Keratinocyte (primary cell): ENCODE data around the gene CARMIL3. TPM values are rescaled to one million over a fixed set of nuclear protein-coding genes. Genes with fewer than 3 reads are reported as not detected.

Experiments used
- DNase-seq: peaks from one replicate; pipeline ENCODE4 v3.0.0-alpha.2; 2011; ENCODE audit warnings: low read depth, missing footprints, low spot score
- FAIRE-seq: peaks from 2 replicates; lab custom pipeline; 2011; peaks lifted over from hg19 to GRCh38; lab: Jason Lieb, UNC
- H2AFZ ChIP-seq: 2 replicates; pipeline ENCODE4 v1.6.0; 2012; ENCODE audit warnings: low read length, control low read depth, inconsistent platforms; ENCODE audit not compliant: control insufficient read depth
- H3K27ac ChIP-seq: 2 replicates; pipeline ENCODE4 v1.5.1; 2011; ENCODE audit warnings: low read length; ENCODE audit not compliant: control insufficient read depth, insufficient read depth
- H3K27me3 ChIP-seq: 3 replicates; pipeline ENCODE4 v1.6.0; 2011; ENCODE audit warnings: low read length; ENCODE audit not compliant: control insufficient read depth, insufficient read depth; ENCODE audit errors: extremely low read depth
- H3K36me3 ChIP-seq, 2 experiments: 2 replicates in 1 of 2; 3 replicates in 1 of 2; pipeline ENCODE4 v1.5.1; 2011; ENCODE audit warnings: low read length in 2 of 2, mild to moderate bottlenecking in 1 of 2; ENCODE audit not compliant: control insufficient read depth in 2 of 2, insufficient read depth in 2 of 2; ENCODE audit errors: extremely low read depth in 1 of 2
- H3K4me1 ChIP-seq: 3 replicates; pipeline ENCODE4 v1.5.1; 2011; ENCODE audit warnings: low read length; ENCODE audit not compliant: control insufficient read depth, insufficient read depth; ENCODE audit errors: extremely low read depth
- H3K4me2 ChIP-seq: 3 replicates; pipeline ENCODE4 v1.6.0; 2011; ENCODE audit warnings: low read depth, low read length; ENCODE audit not compliant: control insufficient read depth, insufficient read depth; ENCODE audit errors: extremely low read depth
- H3K4me3 ChIP-seq, 3 experiments: fragments of 200-600 bp in 1 of 3; sonication (generic) in 1 of 3; 2 replicates in 2 of 3; 3 replicates in 1 of 3; pipeline ENCODE4 v1.5.1; 2011 to 2016; ENCODE audit warnings: low read length in 3 of 3, mild to moderate bottlenecking in 3 of 3, control low read depth in 2 of 3, inconsistent platforms in 1 of 3, low read depth in 1 of 3, mixed read lengths in 1 of 3, mixed run types in 1 of 3, moderate library complexity in 1 of 3; ENCODE audit not compliant: control insufficient read depth in 2 of 3, insufficient read depth in 2 of 3; ENCODE audit errors: extremely low read depth in 1 of 3
- H3K79me2 ChIP-seq: 2 replicates; pipeline ENCODE4 v1.6.0; 2012; ENCODE audit warnings: low read length; ENCODE audit not compliant: control insufficient read depth, insufficient read depth
- H3K9ac ChIP-seq: 3 replicates; pipeline ENCODE4 v1.6.0; 2011; ENCODE audit warnings: low read length; ENCODE audit not compliant: control insufficient read depth, insufficient read depth; ENCODE audit errors: extremely low read depth
- H3K9me1 ChIP-seq: 3 replicates; pipeline ENCODE4 v1.6.0; 2011; ENCODE audit warnings: low read length; ENCODE audit not compliant: control insufficient read depth, insufficient read depth; ENCODE audit errors: extremely low read depth
- H3K9me3 ChIP-seq: 2 replicates; pipeline ENCODE4 v1.5.1; 2012; ENCODE audit warnings: low read depth, low read length; ENCODE audit not compliant: control insufficient read depth
- H4K20me1 ChIP-seq: 3 replicates; pipeline ENCODE4 v1.6.0; 2011; ENCODE audit warnings: low read length; ENCODE audit not compliant: control insufficient read depth, insufficient read depth; ENCODE audit errors: extremely low read depth
- EZH2 ChIP-seq: IDR thresholded peaks from one replicate; pipeline ENCODE4 v1.6.1; 2012; ENCODE audit warnings: inconsistent platforms, mild to moderate bottlenecking, low read length, moderate library complexity
- dilution Hi-C: fragments of 300-500 bp; cut with MboI; formaldehyde crosslinking; loops from one replicate; pipeline ENCODE4 v1.7.0; 2020; ENCODE audit warnings: low sequenced_read_pairs; ENCODE audit not compliant: extremely low pct_ligation_motif_present
- polyA plus RNA-seq, 5 experiments: library from polyadenylated mRNA; depleted of rRNA in 3 of 5; stranded (reverse) in 3 of 5; stranded (forward) in 1 of 5; unstranded in 1 of 5; fragments of >200 nt; gene quantifications; 1 replicate in 1 of 5; 2 replicates in 3 of 5; 3 replicates in 1 of 5; pipeline versions ENCODE4 v1.2.1 to v1.2.3, GENCODE V29; 2011 to 2012; ENCODE audit warnings: missing spikeins in 2 of 5, low read depth in 1 of 5, low replicate concordance in 1 of 5
- TF ChIP-seq, protein P1 (sequence below), 3 experiments: IDR thresholded peaks in 1 of 3; conservative IDR thresholded peaks in 1 of 3; optimal IDR thresholded peaks in 1 of 3; 2 replicates in 2 of 3; 3 replicates in 1 of 3; pipeline versions ENCODE3 to v1.5.1; 2011; ENCODE audit warnings: low read length in 3 of 3, mild to moderate bottlenecking in 3 of 3, moderate library complexity in 2 of 3, control low read depth in 1 of 3, inconsistent platforms in 1 of 3; ENCODE audit not compliant: insufficient read depth in 2 of 3; ENCODE audit errors: extremely low read depth in 1 of 3

Gene CARMIL3
- polyA plus RNA-seq, 1 donor (not counting 4 experiments of a cell fraction or from before 2014, with no cell fraction given) = 0.12 TPM

DNA sequence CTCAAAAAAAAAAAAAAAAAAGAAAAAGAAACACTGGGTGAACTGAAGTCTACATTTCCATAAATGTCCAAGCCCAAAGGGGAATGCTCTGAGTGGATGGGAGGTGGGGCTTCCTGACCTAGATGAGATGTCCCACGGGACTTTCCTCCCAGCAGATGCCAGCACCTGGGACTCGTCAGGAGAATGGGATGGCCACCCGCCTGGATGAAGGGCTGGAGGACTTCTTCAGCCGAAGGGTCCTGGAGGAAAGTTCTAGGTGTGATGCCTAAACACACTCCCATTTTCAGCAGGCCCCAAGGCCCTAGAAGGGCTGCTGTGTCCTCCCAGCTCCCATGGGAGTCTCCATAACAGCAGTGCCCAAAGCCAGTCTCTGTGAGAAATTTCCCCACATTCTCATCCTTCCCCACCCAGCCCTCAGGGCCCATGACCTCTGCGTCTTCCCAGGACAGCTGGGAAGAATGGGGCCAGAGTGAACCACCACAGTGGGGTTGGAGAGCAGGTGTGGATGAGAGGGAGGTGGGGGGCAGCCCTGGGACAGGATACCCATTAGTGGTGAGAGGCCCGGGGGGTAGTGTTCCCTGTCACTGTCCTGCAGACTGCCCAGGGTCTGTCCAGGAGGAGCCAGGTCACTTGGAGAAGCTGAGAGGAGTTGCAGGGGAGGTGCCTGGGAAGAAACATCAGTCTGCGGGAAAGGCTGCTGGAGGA, 12.4 kb downstream of the CARMIL3 start:
- H3K4me3 ChIP-seq = no peak overlapping the region
- peaks cover 5% of the 10 kb centered on the region for H3K27me3 ChIP-seq
- FAIRE-seq = no peak
- no peaks in the 10 kb centered on the region for H3K9me3 ChIP-seq
- no peak overlapping the region for H3K27ac ChIP-seq
- dilution Hi-C loops = no loop called here
- no peaks in the 10 kb centered on the region for H3K9me1 ChIP-seq
- no peaks in the 10 kb centered on the region for H3K4me1 ChIP-seq
- no peak overlapping the region for H3K9ac ChIP-seq
- no peak overlapping the region for H2AFZ ChIP-seq
- H3K4me2 ChIP-seq = no peak overlapping the region
- no peak for DNase-seq
- H3K79me2 ChIP-seq = no peaks in the 10 kb centered on the region
- H3K36me3 ChIP-seq = no peaks in the 10 kb centered on the region
- TF ChIP-seq, protein P1, sequence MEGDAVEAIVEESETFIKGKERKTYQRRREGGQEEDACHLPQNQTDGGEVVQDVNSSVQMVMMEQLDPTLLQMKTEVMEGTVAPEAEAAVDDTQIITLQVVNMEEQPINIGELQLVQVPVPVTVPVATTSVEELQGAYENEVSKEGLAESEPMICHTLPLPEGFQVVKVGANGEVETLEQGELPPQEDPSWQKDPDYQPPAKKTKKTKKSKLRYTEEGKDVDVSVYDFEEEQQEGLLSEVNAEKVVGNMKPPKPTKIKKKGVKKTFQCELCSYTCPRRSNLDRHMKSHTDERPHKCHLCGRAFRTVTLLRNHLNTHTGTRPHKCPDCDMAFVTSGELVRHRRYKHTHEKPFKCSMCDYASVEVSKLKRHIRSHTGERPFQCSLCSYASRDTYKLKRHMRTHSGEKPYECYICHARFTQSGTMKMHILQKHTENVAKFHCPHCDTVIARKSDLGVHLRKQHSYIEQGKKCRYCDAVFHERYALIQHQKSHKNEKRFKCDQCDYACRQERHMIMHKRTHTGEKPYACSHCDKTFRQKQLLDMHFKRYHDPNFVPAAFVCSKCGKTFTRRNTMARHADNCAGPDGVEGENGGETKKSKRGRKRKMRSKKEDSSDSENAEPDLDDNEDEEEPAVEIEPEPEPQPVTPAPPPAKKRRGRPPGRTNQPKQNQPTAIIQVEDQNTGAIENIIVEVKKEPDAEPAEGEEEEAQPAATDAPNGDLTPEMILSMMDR (optimal IDR thresholded peaks at IDR 0.05 in 1 of 3, IDR thresholded peaks at IDR 0.05 in 1 of 3, conservative IDR thresholded peaks at IDR 0.05 in 1 of 3; ENCODE audit: extremely low read depth in 1 of 3, insufficient read depth in 2 of 3, low read length in 3 of 3) = no peak
- no peak for TF ChIP-seq EZH2
- H4K20me1 ChIP-seq = no peaks in the 10 kb centered on the region

DNA sequence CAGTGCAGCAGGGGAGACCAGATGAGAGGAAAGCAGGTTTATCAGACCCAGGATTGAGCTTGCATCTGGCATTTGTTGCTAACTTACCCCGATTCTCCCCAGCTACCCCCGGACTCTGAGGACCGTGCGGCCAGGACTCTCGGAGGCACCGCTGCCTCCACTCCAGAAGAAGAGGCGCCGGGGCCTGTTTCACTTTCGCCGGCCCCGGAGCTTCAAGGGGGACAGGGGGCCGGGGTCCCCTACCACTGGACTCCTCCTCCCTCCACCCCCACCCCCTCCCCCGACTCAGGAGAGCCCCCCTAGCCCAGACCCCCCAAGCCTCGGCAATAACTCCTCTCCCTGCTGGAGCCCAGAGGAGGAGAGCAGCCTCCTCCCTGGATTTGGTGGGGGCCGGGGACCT, 13.0 kb downstream of the CARMIL3 start:
- H3K27ac ChIP-seq = no peak overlapping the region
- H3K9me3 ChIP-seq = no peaks in the 10 kb centered on the region
- H4K20me1 ChIP-seq = no peaks in the 10 kb centered on the region
- H3K79me2 ChIP-seq = no peaks in the 10 kb centered on the region
- FAIRE-seq = no peak
- no peaks in the 10 kb centered on the region for H3K4me1 ChIP-seq
- no peak overlapping the region for H2AFZ ChIP-seq
- no peaks in the 10 kb centered on the region for H3K36me3 ChIP-seq
- DNase-seq = no peak
- dilution Hi-C loops = no loop called here
- TF ChIP-seq EZH2 = no peak
- TF ChIP-seq, protein P1 (optimal IDR thresholded peaks at IDR 0.05 in 1 of 3, IDR thresholded peaks at IDR 0.05 in 1 of 3, conservative IDR thresholded peaks at IDR 0.05 in 1 of 3; ENCODE audit: extremely low read depth in 1 of 3, insufficient read depth in 2 of 3, low read length in 3 of 3) = no peak
- H3K4me2 ChIP-seq = no peak overlapping the region
- no peak overlapping the region for H3K9ac ChIP-seq
- H3K27me3 ChIP-seq = peaks cover 5% of the 10 kb centered on the region
- no peaks in the 10 kb centered on the region for H3K9me1 ChIP-seq
- H3K4me3 ChIP-seq = no peak overlapping the region
